K562 (cell line): Measurements from ENCODE around the gene CRK.

ENCODE experiments used
- CEBPB ChIP-seq: fragments of 450-650 bp; IDR thresholded peaks from 2 replicates; pipeline ENCODE4 v1.6.1; 2016; ENCODE audit warnings: missing genetic modification characterization, missing compliant biosample characterization
- EZH2 ChIP-seq: IDR thresholded peaks from 2 replicates; pipeline ENCODE4 v1.6.1; 2012; ENCODE audit warnings: low read depth, mild to moderate bottlenecking, inconsistent platforms, low read length, borderline replicate concordance

GRCh38 chr17:1435326-1435725 lies 20.7 kb downstream of the CRK start:
- no peak for TF ChIP-seq CEBPB (tag)
- TF ChIP-seq EZH2, result no peak
